Measurements from ENCODE around the gene AASDH.

AASDH gene

GRCh38 chr4:56387023-56388001, at the start of gene AASDH:
AASDH (minus strand) TSS chr4:56387491; CDS start chr4:56384299, 3,192 bp downstream.
- ATAC-seq: peak; percentile 93
- TF ChIP-seq ZFP3 (CRISPR knock-in tag; IDR thresholded peaks at IDR 0.05): 0 out of 2 replicates have a peak, but pooled peaks have one; percentile 34
- TF ChIP-seq ZNF70 (CRISPR knock-in tag; IDR thresholded peaks at IDR 0.05): peak; percentile 74; the same call in 1 of the 2 replicates
- no peak for TF ChIP-seq PPARA (CRISPR knock-in tag; IDR thresholded peaks at IDR 0.05; ENCODE audit: borderline replicate concordance)
- TF ChIP-seq CSRNP3 (CRISPR knock-in tag; IDR thresholded peaks at IDR 0.05): no peak

- TF ChIP-seq ZNF8 (CRISPR knock-in tag; IDR thresholded peaks at IDR 0.05) (no peak), ZFP3 (CRISPR knock-in tag; IDR thresholded peaks at IDR 0.05) (0 out of 2 replicates have a peak, but pooled peaks have one; percentile 24)
- ATAC-seq: peak; percentile 86
These were observed 48.0 kb upstream of the AASDH start, which contains the start of gene PPAT for GRCh38 chr4:56435140-56435926. PPAT (minus strand) TSS chr4:56435615; CDS start chr4:56435477, 138 bp downstream.

- peak; percentile 67 for ATAC-seq
- TF ChIP-seq OSR1 (CRISPR knock-in tag; IDR thresholded peaks at IDR 0.05): no peak
- TF ChIP-seq ZNF565 (CRISPR knock-in tag; conservative IDR thresholded peaks at IDR 0.05; ENCODE audit: low read depth): no peak
- no peak for TF ChIP-seq BACH2 (CRISPR knock-in tag; IDR thresholded peaks at IDR 0.05; ENCODE audit: borderline replicate concordance)
These were observed 47.4 kb upstream of the AASDH start for GRCh38 chr4:56434599-56435139.

GRCh38 chr4:56433280-56433679, 46.0 kb upstream of the AASDH start:
- no peak for TF ChIP-seq TCF4 (CRISPR knock-in tag; IDR thresholded peaks at IDR 0.05; ENCODE audit: borderline replicate concordance)
- no peak for TF ChIP-seq CSRNP3 (CRISPR knock-in tag; IDR thresholded peaks at IDR 0.05)
- TF ChIP-seq SNAI2 (CRISPR knock-in tag; IDR thresholded peaks at IDR 0.05): no peak
- no peak for TF ChIP-seq ZNF70 (CRISPR knock-in tag; IDR thresholded peaks at IDR 0.05)
- TF ChIP-seq OSR1 (CRISPR knock-in tag; IDR thresholded peaks at IDR 0.05): no peak
- TF ChIP-seq TOX (CRISPR knock-in tag; IDR thresholded peaks at IDR 0.05; ENCODE audit: borderline replicate concordance): no peak
- TF ChIP-seq ZNF8 (CRISPR knock-in tag; IDR thresholded peaks at IDR 0.05): no peak
- TF ChIP-seq BACH2 (CRISPR knock-in tag; IDR thresholded peaks at IDR 0.05; ENCODE audit: borderline replicate concordance): no peak
- TF ChIP-seq ZC3H10 (CRISPR knock-in tag; IDR thresholded peaks at IDR 0.05): no peak
- no peak for TF ChIP-seq TSHZ2 (CRISPR knock-in tag; IDR thresholded peaks at IDR 0.05)
- no peak for TF ChIP-seq POU6F1 (CRISPR knock-in tag; IDR thresholded peaks at IDR 0.05; ENCODE audit: borderline replicate concordance, low read depth)
- TF ChIP-seq RARB (CRISPR knock-in tag; IDR thresholded peaks at IDR 0.05): no peak
- TF ChIP-seq PPARA (CRISPR knock-in tag; IDR thresholded peaks at IDR 0.05; ENCODE audit: borderline replicate concordance): no peak
- TF ChIP-seq ESRRG (CRISPR knock-in tag; IDR thresholded peaks at IDR 0.05): no peak
- TF ChIP-seq ISL1 (CRISPR knock-in tag; IDR thresholded peaks at IDR 0.05): no peak
- no peak for ATAC-seq
